OCI-LY1 (cell line): Measurements from ENCODE around the gene TRIO.

Experiments used
- EZH2 ChIP-seq: fragments of 200-600 bp; sonication (generic), shearing (Covaris generic); IDR thresholded peaks from 2 replicates; pipeline ENCODE4 v1.8.0; 2017; ENCODE audit warnings: borderline replicate concordance, mixed run types, mild to moderate bottlenecking, antibody characterized with exemption, low read length, moderate library complexity, mixed read lengths
- TF ChIP-seq, protein P1 (sequence below): fragments of 200-600 bp; sonication (generic), shearing (Covaris generic); IDR thresholded peaks from 2 replicates; pipeline ENCODE4 v1.5.1; 2017; ENCODE audit warnings: mild to moderate bottlenecking, antibody characterized with exemption, low read length, moderate library complexity, mixed read lengths

- TF ChIP-seq, protein P1, sequence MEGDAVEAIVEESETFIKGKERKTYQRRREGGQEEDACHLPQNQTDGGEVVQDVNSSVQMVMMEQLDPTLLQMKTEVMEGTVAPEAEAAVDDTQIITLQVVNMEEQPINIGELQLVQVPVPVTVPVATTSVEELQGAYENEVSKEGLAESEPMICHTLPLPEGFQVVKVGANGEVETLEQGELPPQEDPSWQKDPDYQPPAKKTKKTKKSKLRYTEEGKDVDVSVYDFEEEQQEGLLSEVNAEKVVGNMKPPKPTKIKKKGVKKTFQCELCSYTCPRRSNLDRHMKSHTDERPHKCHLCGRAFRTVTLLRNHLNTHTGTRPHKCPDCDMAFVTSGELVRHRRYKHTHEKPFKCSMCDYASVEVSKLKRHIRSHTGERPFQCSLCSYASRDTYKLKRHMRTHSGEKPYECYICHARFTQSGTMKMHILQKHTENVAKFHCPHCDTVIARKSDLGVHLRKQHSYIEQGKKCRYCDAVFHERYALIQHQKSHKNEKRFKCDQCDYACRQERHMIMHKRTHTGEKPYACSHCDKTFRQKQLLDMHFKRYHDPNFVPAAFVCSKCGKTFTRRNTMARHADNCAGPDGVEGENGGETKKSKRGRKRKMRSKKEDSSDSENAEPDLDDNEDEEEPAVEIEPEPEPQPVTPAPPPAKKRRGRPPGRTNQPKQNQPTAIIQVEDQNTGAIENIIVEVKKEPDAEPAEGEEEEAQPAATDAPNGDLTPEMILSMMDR: no peak
- no peak for TF ChIP-seq EZH2
Observed at GRCh38 chr5:14177634-14178033, 34.5 kb downstream of the TRIO start.
